Peyer's patch (tissue), 4 donors: Measurements from ENCODE around the gene PNPT1.

ENCODE experiments used
- CTCF ChIP-seq, 6 experiments: fragments of 450-650 bp in 4 of 6; fragments of 200-600 bp in 2 of 6; sonication (generic) in 1 of 6; IDR thresholded peaks; one replicate each; pipeline ENCODE4 v1.5.1; 2017 to 2019; ENCODE audit warnings: antibody characterized with exemption in 6 of 6, mild to moderate bottlenecking in 3 of 6, moderate library complexity in 1 of 6
- POLR2A ChIP-seq, 2 donors: fragments of 450-650 bp; IDR thresholded peaks; one replicate each; pipeline ENCODE4 v1.5.1; 2017; ENCODE audit warnings: antibody characterized with exemption in 2 of 2, mild to moderate bottlenecking in 2 of 2, moderate library complexity in 2 of 2

GRCh38 chr2:55693181-55694125 is at the start of gene PNPT1:
- TF ChIP-seq CTCF (IDR thresholded peaks at IDR 0.05) = no peak
- TF ChIP-seq POLR2A (IDR thresholded peaks at IDR 0.05) = peak in 1 of 2 donors; percentile 42
